Keratinocyte (primary cell): ENCODE data around the gene NCBP1. TPM values are rescaled to one million over a fixed set of nuclear protein-coding genes. Genes with fewer than 3 reads are reported as not detected.

ENCODE experiments used
- DNase-seq: peaks from one replicate; pipeline ENCODE4 v3.0.0-alpha.2; 2011; ENCODE audit warnings: low read depth, missing footprints, low spot score
- FAIRE-seq: peaks from 2 replicates; lab custom pipeline; 2011; peaks lifted over from hg19 to GRCh38; lab: Jason Lieb, UNC
- H2AFZ ChIP-seq: 2 replicates; pipeline ENCODE4 v1.6.0; 2012; ENCODE audit warnings: low read length, control low read depth, inconsistent platforms; ENCODE audit not compliant: control insufficient read depth
- H3K27ac ChIP-seq: 2 replicates; pipeline ENCODE4 v1.5.1; 2011; ENCODE audit warnings: low read length; ENCODE audit not compliant: control insufficient read depth, insufficient read depth
- H3K27me3 ChIP-seq: 3 replicates; pipeline ENCODE4 v1.6.0; 2011; ENCODE audit warnings: low read length; ENCODE audit not compliant: control insufficient read depth, insufficient read depth; ENCODE audit errors: extremely low read depth
- H3K36me3 ChIP-seq, 2 experiments: 2 replicates in 1 of 2; 3 replicates in 1 of 2; pipeline ENCODE4 v1.5.1; 2011; ENCODE audit warnings: low read length in 2 of 2, mild to moderate bottlenecking in 1 of 2; ENCODE audit not compliant: control insufficient read depth in 2 of 2, insufficient read depth in 2 of 2; ENCODE audit errors: extremely low read depth in 1 of 2
- H3K4me1 ChIP-seq: 3 replicates; pipeline ENCODE4 v1.5.1; 2011; ENCODE audit warnings: low read length; ENCODE audit not compliant: control insufficient read depth, insufficient read depth; ENCODE audit errors: extremely low read depth
- H3K4me2 ChIP-seq: 3 replicates; pipeline ENCODE4 v1.6.0; 2011; ENCODE audit warnings: low read depth, low read length; ENCODE audit not compliant: control insufficient read depth, insufficient read depth; ENCODE audit errors: extremely low read depth
- H3K4me3 ChIP-seq, 3 experiments: fragments of 200-600 bp in 1 of 3; sonication (generic) in 1 of 3; 2 replicates in 2 of 3; 3 replicates in 1 of 3; pipeline ENCODE4 v1.5.1; 2011 to 2016; ENCODE audit warnings: low read length in 3 of 3, mild to moderate bottlenecking in 3 of 3, control low read depth in 2 of 3, inconsistent platforms in 1 of 3, low read depth in 1 of 3, mixed read lengths in 1 of 3, mixed run types in 1 of 3, moderate library complexity in 1 of 3; ENCODE audit not compliant: control insufficient read depth in 2 of 3, insufficient read depth in 2 of 3; ENCODE audit errors: extremely low read depth in 1 of 3
- H3K79me2 ChIP-seq: 2 replicates; pipeline ENCODE4 v1.6.0; 2012; ENCODE audit warnings: low read length; ENCODE audit not compliant: control insufficient read depth, insufficient read depth
- H3K9ac ChIP-seq: 3 replicates; pipeline ENCODE4 v1.6.0; 2011; ENCODE audit warnings: low read length; ENCODE audit not compliant: control insufficient read depth, insufficient read depth; ENCODE audit errors: extremely low read depth
- H3K9me1 ChIP-seq: 3 replicates; pipeline ENCODE4 v1.6.0; 2011; ENCODE audit warnings: low read length; ENCODE audit not compliant: control insufficient read depth, insufficient read depth; ENCODE audit errors: extremely low read depth
- H3K9me3 ChIP-seq: 2 replicates; pipeline ENCODE4 v1.5.1; 2012; ENCODE audit warnings: low read depth, low read length; ENCODE audit not compliant: control insufficient read depth
- H4K20me1 ChIP-seq: 3 replicates; pipeline ENCODE4 v1.6.0; 2011; ENCODE audit warnings: low read length; ENCODE audit not compliant: control insufficient read depth, insufficient read depth; ENCODE audit errors: extremely low read depth
- EZH2 ChIP-seq: IDR thresholded peaks from one replicate; pipeline ENCODE4 v1.6.1; 2012; ENCODE audit warnings: inconsistent platforms, mild to moderate bottlenecking, low read length, moderate library complexity
- dilution Hi-C: fragments of 300-500 bp; cut with MboI; formaldehyde crosslinking; loops from one replicate; pipeline ENCODE4 v1.7.0; 2020; ENCODE audit warnings: low sequenced_read_pairs; ENCODE audit not compliant: extremely low pct_ligation_motif_present
- polyA plus RNA-seq, 5 experiments: library from polyadenylated mRNA; depleted of rRNA in 3 of 5; stranded (reverse) in 3 of 5; stranded (forward) in 1 of 5; unstranded in 1 of 5; fragments of >200 nt; gene quantifications; 1 replicate in 1 of 5; 2 replicates in 3 of 5; 3 replicates in 1 of 5; pipeline versions ENCODE4 v1.2.1 to v1.2.3, GENCODE V29; 2011 to 2012; ENCODE audit warnings: missing spikeins in 2 of 5, low read depth in 1 of 5, low replicate concordance in 1 of 5
- TF ChIP-seq, protein P1 (sequence below), 3 experiments: IDR thresholded peaks in 1 of 3; conservative IDR thresholded peaks in 1 of 3; optimal IDR thresholded peaks in 1 of 3; 2 replicates in 2 of 3; 3 replicates in 1 of 3; pipeline versions ENCODE3 to v1.5.1; 2011; ENCODE audit warnings: low read length in 3 of 3, mild to moderate bottlenecking in 3 of 3, moderate library complexity in 2 of 3, control low read depth in 1 of 3, inconsistent platforms in 1 of 3; ENCODE audit not compliant: insufficient read depth in 2 of 3; ENCODE audit errors: extremely low read depth in 1 of 3

Gene NCBP1
- polyA plus RNA-seq, 1 donor (not counting 4 experiments of a cell fraction or from before 2014, with no cell fraction given), result 38.6 TPM

DNA sequence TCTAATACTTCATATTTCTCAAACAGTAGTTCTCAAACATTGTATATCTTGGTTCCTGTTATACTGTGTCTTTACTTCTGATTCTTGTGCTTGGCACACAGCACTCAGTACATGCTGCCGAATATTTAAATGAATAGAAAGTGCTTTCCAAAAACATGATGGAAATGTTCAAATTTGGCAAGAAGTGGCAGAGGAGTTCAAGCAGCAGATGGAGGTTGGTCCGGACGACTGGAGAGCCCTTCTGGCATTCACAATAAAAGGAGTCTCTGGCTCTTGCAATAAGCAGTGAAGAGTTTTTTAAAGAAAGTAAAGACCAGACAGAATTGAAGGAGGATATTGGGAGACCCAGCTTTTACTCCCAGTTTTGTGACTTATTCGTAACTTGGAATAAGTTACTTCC, 36.7 kb upstream of the NCBP1 start:
- H3K4me1 ChIP-seq, result no peaks in the 10 kb centered on the region
- no peak overlapping the region for H3K27ac ChIP-seq
- FAIRE-seq (no peak), DNase-seq (no peak)
- H3K4me3 ChIP-seq, result no peak overlapping the region
- H3K9me1 ChIP-seq, result no peaks in the 10 kb centered on the region
- TF ChIP-seq EZH2, result no peak
- TF ChIP-seq, protein P1, sequence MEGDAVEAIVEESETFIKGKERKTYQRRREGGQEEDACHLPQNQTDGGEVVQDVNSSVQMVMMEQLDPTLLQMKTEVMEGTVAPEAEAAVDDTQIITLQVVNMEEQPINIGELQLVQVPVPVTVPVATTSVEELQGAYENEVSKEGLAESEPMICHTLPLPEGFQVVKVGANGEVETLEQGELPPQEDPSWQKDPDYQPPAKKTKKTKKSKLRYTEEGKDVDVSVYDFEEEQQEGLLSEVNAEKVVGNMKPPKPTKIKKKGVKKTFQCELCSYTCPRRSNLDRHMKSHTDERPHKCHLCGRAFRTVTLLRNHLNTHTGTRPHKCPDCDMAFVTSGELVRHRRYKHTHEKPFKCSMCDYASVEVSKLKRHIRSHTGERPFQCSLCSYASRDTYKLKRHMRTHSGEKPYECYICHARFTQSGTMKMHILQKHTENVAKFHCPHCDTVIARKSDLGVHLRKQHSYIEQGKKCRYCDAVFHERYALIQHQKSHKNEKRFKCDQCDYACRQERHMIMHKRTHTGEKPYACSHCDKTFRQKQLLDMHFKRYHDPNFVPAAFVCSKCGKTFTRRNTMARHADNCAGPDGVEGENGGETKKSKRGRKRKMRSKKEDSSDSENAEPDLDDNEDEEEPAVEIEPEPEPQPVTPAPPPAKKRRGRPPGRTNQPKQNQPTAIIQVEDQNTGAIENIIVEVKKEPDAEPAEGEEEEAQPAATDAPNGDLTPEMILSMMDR (optimal IDR thresholded peaks at IDR 0.05 in 1 of 3, IDR thresholded peaks at IDR 0.05 in 1 of 3, conservative IDR thresholded peaks at IDR 0.05 in 1 of 3; ENCODE audit: extremely low read depth in 1 of 3, insufficient read depth in 2 of 3, low read length in 3 of 3), result no peak
- no peak overlapping the region for H3K9ac ChIP-seq
- peaks cover 10 to 11% of the 10 kb centered on the region in 2 experiments for H3K36me3 ChIP-seq
- H3K27me3 ChIP-seq, result peaks cover 5% of the 10 kb centered on the region
- no peaks in the 10 kb centered on the region for H3K9me3 ChIP-seq
- no peaks in the 10 kb centered on the region for H4K20me1 ChIP-seq
- H3K79me2 ChIP-seq, result no peaks in the 10 kb centered on the region
- dilution Hi-C loops, result no loop called here
- no peak overlapping the region for H3K4me2 ChIP-seq
- H2AFZ ChIP-seq, result no peak overlapping the region

DNA sequence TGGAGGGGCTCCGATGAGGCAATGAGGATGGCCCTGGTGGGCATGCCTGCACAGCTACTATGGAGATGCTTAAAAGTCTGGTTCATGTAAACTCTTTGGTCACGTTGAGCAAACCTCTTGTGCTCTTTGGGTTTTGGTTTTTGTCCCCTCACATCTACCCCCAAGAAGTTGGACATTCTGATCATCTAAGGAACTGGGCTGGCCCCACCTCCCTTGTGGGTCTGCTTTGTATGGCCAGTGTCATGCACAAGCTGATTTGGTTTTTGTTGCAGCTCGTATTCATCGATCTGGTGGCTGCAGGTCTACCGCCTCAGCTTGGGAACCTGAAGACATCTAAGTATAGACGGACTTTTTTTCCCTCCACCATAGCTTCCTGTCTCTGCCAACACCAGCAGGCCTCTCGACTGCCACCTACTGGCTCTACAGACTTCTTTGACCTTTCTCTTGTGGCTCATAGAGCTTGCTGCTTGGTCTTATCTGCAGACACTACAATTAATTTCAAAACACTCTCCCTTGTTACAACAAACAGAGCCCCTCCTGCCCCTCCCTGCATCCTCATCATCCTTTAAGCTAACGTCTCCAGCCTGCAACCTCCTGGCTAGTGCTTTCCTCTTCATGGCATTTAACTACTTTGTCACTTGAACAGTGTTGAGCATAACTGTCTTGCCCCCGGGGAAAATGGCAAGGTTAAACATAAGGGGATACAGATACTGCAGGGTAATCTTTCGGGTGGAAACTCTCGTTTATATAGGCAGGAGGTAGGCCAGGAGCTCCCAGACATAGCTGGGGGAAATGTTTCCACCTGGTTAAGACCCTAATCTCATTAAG, 34.9 kb upstream of the NCBP1 start:
- H3K27ac ChIP-seq, result no peak overlapping the region
- no peaks in the 10 kb centered on the region for H3K9me3 ChIP-seq
- no peaks in the 10 kb centered on the region for H3K27me3 ChIP-seq
- H3K4me3 ChIP-seq, result no peak overlapping the region
- peaks cover 13 to 18% of the 10 kb centered on the region in 2 experiments for H3K36me3 ChIP-seq
- DNase-seq (peak; percentile 40), FAIRE-seq (no peak)
- no peak overlapping the region for H3K9ac ChIP-seq
- TF ChIP-seq, protein P1 (optimal IDR thresholded peaks at IDR 0.05 in 1 of 3, IDR thresholded peaks at IDR 0.05 in 1 of 3, conservative IDR thresholded peaks at IDR 0.05 in 1 of 3; ENCODE audit: extremely low read depth in 1 of 3, insufficient read depth in 2 of 3, low read length in 3 of 3), result peak; percentile 79 to 94 (median 89)
- no peak for TF ChIP-seq EZH2
- H3K4me1 ChIP-seq, result no peaks in the 10 kb centered on the region
- no peaks in the 10 kb centered on the region for H3K79me2 ChIP-seq
- no peak overlapping the region for H3K4me2 ChIP-seq
- no peaks in the 10 kb centered on the region for H4K20me1 ChIP-seq
- H2AFZ ChIP-seq, result no peak overlapping the region
- dilution Hi-C loops, result no loop called here
- no peaks in the 10 kb centered on the region for H3K9me1 ChIP-seq
